Chondrocyte (in vitro differentiated cells): ENCODE data around the gene MAD1L1. TPM values are rescaled to one million over a fixed set of nuclear protein-coding genes. Genes with fewer than 3 reads are reported as not detected.

Source experiments
- DNase-seq: peaks from one replicate; pipeline ENCODE4 v3.0.0; 2021; ENCODE audit warnings: mixed read lengths, low spot score
- H3K27ac Mint-ChIP-seq: one replicate; pipeline ENCODE4 v1.8.0; 2021; ENCODE audit warnings: mild to moderate bottlenecking, moderate library complexity, mixed read lengths; ENCODE audit not compliant: unreplicated experiment
- H3K27me3 Mint-ChIP-seq: 2 replicates; pipeline ENCODE4 v1.8.0; 2021; ENCODE audit warnings: low read depth, mixed read lengths
- H3K36me3 Mint-ChIP-seq: 2 replicates; pipeline ENCODE4 v1.8.0; 2021; ENCODE audit warnings: low read depth, mixed read lengths
- H3K4me1 Mint-ChIP-seq: 2 replicates; pipeline ENCODE4 v1.8.0; 2021; ENCODE audit warnings: low read depth, mild to moderate bottlenecking, mixed read lengths
- H3K4me3 Mint-ChIP-seq: one replicate; pipeline ENCODE4 v1.8.0; 2021; ENCODE audit warnings: mild to moderate bottlenecking, moderate library complexity, mixed read lengths; ENCODE audit not compliant: unreplicated experiment
- H3K9me3 Mint-ChIP-seq: 2 replicates; pipeline ENCODE4 v1.8.0; 2021; ENCODE audit warnings: low read depth, mixed read lengths
- total RNA-seq: library from RNA; stranded (reverse); gene quantifications from 3 replicates; pipeline ENCODE4 v1.2.1, GENCODE V29; 2021
- TF ChIP-seq, protein P1 (sequence below): fragments of 200-600 bp; sonication (generic); IDR thresholded peaks from 2 replicates; pipeline ENCODE4 v1.5.0; 2021; ENCODE audit warnings: antibody characterized with exemption, mild to moderate bottlenecking, moderate library complexity

Gene MAD1L1
- total RNA-seq, 1 donor from 2014 or later = 22.7 TPM

DNA sequence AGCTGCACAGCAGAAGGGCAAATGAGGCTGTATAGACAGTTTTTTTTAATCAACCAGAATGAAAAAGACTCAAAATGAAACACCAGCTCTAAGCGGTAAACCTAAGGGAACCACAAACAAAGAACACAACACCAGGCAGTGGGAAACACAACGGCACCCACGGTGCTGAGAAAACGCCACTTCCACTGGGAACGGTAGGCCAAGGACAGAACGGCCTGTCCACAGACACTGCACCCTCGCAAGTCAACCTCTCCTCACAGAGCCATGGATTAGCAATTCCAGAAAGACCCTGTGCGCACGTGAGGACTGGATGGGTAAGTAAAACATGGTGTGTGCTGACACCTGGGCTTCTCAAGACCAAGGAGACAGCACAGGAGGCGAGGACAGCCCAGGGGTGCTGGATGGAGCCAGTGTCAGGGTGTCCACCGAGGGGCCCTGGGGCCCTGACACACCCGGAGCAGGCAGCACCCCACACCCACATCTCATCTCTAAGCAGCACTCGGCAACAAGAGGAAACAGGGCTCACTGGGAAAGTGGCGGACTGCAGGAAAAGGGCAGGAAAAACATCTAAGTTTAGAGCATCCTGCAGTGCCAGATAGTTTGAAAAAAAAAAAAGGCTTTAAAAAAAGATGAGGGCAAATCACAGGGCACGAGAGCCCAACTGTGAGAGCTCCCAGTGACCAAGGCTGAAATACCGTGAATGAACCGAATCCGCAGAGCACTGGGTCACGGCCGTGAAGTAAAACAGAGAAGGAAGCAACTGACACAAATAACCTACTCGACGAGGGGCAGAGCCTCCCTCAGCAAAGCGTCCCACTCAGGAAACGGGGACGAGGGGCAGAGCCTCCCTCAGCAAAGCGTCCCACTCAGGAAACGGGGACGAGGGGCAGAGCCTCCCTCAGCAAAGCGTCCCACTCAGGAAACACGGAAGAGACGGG lies 120.2 kb downstream of the MAD1L1 start:
- DNase-seq = no peak
- H3K9me3 Mint-ChIP-seq = no peaks in the 10 kb centered on the region
- H3K27ac Mint-ChIP-seq = no peak overlapping the region
- H3K4me1 Mint-ChIP-seq = peaks cover 68% of the 10 kb centered on the region
- TF ChIP-seq, protein P1, sequence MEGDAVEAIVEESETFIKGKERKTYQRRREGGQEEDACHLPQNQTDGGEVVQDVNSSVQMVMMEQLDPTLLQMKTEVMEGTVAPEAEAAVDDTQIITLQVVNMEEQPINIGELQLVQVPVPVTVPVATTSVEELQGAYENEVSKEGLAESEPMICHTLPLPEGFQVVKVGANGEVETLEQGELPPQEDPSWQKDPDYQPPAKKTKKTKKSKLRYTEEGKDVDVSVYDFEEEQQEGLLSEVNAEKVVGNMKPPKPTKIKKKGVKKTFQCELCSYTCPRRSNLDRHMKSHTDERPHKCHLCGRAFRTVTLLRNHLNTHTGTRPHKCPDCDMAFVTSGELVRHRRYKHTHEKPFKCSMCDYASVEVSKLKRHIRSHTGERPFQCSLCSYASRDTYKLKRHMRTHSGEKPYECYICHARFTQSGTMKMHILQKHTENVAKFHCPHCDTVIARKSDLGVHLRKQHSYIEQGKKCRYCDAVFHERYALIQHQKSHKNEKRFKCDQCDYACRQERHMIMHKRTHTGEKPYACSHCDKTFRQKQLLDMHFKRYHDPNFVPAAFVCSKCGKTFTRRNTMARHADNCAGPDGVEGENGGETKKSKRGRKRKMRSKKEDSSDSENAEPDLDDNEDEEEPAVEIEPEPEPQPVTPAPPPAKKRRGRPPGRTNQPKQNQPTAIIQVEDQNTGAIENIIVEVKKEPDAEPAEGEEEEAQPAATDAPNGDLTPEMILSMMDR = no peak
- no peak overlapping the region for H3K4me3 Mint-ChIP-seq
- no peaks in the 10 kb centered on the region for H3K27me3 Mint-ChIP-seq
- peaks cover 2% of the 10 kb centered on the region for H3K36me3 Mint-ChIP-seq

DNA sequence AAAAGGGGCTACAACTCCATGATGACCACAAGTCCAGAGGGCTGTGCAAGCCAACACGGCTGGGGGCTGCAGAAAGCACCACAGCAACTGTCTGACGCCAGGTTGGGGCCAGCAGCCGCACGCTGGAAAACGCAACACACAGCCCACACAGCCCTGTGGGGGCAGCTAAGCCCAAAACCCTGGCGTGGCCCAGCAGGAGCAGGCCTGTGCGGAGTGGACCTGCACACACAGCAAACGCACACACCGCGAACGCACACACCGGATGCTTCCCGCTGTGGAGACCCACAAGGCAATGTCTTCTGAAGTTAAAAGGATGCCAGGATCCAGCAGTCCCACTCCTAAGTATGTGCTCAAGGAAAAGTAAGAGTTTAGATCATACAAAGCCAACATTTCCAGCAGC lies 121.2 kb downstream of the MAD1L1 start:
- Mint-ChIP-seq H3K4me3 (no peak overlapping the region), H3K27ac (no peak overlapping the region)
- no peak for DNase-seq

DNA sequence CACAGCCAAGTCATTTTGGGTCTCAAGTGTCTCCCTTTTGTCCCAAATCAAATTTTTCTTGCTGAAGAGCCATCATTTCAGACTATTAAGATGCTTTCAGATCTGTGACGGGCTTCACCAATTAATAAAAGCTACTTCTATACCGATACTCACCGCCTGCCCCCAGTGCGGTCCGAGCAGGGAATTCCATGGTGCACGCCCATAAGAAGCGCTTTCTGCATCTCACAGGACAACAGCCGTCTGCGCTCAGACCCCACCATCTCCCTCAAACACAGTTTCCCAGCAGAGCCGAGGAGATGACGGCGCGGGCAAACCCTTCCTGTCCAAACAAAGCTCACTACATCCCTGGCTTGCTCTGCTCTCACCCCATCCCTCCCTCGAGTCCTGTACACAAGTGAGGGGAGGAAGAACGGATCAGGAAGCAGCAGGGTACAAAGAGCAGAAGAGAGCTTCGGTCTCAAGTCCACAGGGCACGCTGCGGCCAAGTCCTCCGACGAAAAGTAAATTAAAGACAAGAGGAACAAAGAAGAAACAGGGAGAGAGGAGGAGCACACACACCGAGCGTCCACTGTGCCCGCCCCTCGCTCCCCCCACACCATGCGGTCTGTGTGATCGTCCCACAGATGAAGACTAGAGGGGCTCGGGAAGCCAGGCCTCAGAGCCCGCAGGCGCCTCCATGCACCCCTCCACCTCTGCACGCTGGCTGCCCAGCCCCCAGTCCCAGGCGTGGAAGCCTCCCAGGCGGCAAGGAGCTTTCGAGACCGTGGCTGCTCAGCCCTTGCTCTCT lies 121.9 kb downstream of the MAD1L1 start:
- H3K27me3 Mint-ChIP-seq = no peaks in the 10 kb centered on the region

More for the DNA sequence above, 121.2 kb downstream of the MAD1L1 start:
- Mint-ChIP-seq H3K4me1 (peaks cover 67% of the 10 kb centered on the region), H3K9me3 (no peaks in the 10 kb centered on the region), H3K27me3 (no peaks in the 10 kb centered on the region), H3K36me3 (peaks cover 2% of the 10 kb centered on the region)
- TF ChIP-seq, protein P1 = no peak

DNA sequence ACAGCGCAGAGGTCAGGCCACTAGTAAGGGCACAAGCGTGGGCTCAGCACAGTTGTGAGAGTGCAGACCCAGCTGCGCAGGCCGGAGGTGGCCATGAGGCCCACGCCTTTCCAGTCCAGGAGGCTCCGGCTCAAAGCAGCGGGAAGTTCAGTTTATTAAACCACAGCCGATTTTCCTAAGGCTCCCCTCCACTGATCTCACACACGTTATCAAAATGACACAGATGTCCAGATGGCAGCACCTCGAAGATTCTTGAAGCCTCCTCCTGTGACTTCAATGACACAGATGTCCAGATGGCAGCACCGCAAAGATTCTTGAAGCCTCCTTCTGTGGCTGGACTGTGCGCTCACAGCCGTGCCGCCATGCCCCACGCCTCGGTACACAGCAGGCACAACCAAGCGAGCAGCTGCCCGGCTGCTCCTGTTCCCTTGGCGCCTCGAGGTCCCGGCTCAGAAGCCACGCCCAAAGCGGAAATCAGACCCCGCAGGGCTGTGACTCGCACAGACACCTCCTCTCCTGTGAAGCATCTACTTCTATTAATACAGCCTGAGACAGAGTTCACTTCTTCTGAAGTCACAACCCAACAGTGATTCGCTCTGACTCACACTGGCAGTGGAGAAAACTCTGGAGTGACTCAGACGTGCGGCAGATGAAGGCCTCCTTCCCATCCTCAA lies 122.7 kb downstream of the MAD1L1 start:
- Mint-ChIP-seq H3K9me3 (no peaks in the 10 kb centered on the region), H3K27me3 (no peaks in the 10 kb centered on the region), H3K4me1 (peaks cover 61% of the 10 kb centered on the region), H3K4me3 (no peak overlapping the region), H3K36me3 (peaks cover 2% of the 10 kb centered on the region), H3K27ac (peak overlapping the region; percentile 62)
- TF ChIP-seq, protein P1 = no peak
- no peak for DNase-seq

More for the DNA sequence above, 121.9 kb downstream of the MAD1L1 start:
- no peak for DNase-seq
- H3K27ac Mint-ChIP-seq = peak overlapping the region; percentile 62
- H3K9me3 Mint-ChIP-seq = no peaks in the 10 kb centered on the region
- peaks cover 2% of the 10 kb centered on the region for H3K36me3 Mint-ChIP-seq
- H3K4me3 Mint-ChIP-seq = peak overlapping the region; percentile 10
- TF ChIP-seq, protein P1 = no peak
- H3K4me1 Mint-ChIP-seq = peaks cover 61% of the 10 kb centered on the region
